ENCODE results near the gene LRRC61.

LRRC61 gene

GRCh38 chr7:150332852-150333635, 9.9 kb downstream of the LRRC61 start:
- DNase-seq (ENCODE audit: low spot score), result no peak

DNA sequence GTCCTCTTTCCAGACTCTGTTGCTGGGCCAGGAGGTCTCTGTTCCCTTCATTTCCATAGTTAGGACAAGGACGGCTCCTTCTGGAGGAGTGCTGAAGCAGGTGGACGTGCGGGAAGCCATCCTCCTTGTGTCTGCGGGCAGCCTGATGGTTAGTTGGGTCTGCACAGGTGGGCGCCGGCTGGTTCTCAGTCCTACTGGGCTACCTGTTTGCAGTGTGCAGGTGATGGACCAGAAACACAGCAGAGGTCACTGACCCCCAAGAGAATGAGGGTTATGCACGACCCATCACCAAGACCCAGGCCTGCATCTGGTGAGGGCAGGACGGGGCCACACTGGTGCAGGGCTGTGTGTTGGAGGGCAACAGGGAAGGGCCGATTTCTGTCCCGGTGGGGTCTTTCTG, 10.5 kb downstream of the LRRC61 start:
- no peak for DNase-seq (ENCODE audit: low spot score)

GRCh38 chr7:150334108-150334507, 11.0 kb downstream of the LRRC61 start:
- DNase-seq (ENCODE audit: low spot score), result no peak

- no peak for DNase-seq (ENCODE audit: low spot score)
Observed at GRCh38 chr7:150335108-150335773, 12.1 kb downstream of the LRRC61 start.

DNA sequence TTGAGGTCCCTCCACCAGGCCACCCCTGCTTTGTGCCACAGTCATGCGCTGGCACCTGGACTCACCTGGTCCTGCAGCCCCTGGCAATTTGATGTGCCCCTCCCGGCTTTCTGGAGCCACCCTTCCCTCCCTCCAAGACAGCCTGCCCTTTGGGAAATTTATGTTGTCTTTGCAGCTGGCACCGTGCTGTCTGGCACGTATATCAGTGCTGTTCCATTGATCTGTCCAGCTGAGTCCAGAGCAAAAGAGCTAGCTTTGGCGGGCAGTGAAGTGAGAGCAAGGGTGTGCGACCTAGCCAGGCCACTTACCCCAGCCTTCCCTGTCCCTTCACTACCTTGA, 12.6 kb downstream of the LRRC61 start:
- DNase-seq (ENCODE audit: low spot score), result no peak

- DNase-seq (ENCODE audit: low spot score), result no peak
Observed at GRCh38 chr7:150336746-150337145, 13.6 kb downstream of the LRRC61 start.

GRCh38 chr7:150337179-150337578, 14.0 kb downstream of the LRRC61 start:
- DNase-seq (ENCODE audit: low spot score), result no peak

DNA sequence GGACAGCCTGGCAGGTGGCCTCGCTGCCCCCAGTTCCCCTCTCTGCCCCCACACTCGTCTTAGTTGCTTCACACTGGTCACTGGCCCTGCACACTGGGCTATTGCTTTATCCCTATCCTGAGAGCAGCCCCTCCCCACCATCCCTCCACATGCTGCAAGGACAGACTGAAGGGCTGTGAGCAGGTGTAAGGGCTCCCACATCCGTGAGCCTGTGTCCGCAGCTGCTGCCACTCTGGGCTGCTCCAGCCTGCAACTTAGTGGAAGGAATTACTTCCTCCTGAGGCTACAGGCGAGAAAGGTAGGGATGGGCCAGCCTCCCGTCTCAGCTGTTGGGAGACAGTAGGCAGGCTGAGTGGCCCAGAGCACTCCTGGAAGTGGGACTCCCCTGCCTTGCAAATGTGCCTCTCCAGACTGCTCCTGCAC, 14.5 kb downstream of the LRRC61 start:
- no peak for DNase-seq (ENCODE audit: low spot score)

DNA sequence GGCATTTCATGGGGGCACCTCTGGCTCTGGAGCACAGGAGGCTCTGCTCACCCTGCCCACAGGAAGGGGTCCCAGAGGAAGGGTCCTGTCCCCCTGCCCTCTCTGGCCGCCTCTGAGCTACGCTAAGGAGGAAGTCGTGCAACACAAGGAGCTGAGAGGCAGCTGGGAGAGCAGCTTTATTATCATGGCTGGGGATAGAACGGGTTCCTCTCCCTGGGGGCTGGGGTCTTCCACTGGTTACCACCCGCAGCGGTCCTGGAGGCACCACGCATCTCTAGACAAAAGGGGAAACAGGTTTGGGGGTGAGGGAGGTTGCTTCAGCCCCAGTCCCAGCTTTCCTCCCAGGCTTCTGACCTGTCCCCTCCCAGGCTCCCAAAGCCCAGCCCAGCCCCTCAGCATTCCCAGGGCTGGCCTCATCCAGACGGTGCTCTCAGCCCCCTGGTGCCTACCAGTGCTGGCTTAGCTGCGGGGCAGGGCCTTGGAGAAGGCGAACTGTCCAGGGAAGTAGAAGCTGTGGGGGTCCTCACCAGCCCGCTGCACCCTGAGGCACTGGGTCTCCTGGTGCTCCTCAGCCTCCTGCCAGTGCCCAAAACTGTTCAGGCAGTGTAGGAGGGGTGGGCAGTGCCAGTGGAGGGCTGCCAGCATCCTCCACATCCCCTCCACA, 15.1 kb downstream of the LRRC61 start:
- DNase-seq (ENCODE audit: low spot score), result no peak

DNA sequence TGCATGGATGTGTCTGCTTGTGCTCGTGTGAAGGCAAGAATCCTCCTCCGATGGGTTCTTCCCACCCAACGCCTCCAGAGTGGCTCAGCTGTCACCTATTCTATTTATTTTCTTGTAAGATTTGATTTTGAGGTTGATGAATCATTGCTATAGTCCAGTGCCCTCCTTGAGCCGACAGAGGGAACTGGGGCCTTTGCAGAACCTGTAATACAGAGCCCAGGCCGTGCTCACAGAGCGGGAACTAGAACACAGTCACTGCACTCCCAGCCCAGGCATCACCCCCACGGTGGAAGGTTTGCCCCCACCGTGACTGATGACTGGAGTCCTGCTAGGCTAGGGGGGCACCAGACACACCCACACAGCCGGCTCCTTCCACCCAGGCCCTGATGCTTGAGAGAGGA, 16.3 kb downstream of the LRRC61 start:
- DNase-seq (ENCODE audit: low spot score), result no peak

DNA sequence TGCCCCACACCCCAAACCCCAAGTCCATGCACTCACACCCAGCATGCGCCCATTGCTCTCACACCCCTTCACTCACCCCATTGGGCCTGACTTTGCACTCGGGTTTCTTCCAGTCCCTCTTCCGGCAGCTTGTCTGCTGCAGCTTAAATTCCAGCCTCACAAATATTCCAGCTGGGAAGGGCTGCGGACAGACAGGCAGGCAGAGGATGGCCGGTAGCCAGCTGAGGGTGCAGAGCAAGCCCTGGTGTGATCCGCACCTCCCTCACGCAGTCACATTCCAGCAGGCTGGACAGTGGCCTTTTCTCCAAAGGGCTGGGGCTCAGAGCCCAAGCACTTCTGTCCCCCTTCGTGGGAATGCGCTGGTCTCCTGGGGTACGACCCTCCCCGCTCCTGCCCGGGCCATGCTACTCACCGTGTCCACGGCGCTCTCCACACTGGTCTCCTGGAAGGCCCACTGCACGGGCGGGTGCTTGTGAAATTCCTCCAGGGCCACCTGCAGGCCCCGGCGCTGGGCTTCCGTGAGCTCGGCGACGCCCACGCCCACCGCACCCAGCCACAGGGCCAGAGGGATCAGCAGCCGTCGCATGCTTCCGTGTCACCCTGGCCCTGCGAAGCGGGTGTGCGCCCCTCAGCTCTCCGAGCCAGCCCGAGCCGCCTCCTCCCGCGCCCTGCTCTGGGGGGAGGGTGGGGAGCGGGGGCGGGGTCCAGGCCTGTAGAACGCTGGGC, 17.0 kb downstream of the LRRC61 start:
- DNase-seq (ENCODE audit: low spot score), result no peak

DNA sequence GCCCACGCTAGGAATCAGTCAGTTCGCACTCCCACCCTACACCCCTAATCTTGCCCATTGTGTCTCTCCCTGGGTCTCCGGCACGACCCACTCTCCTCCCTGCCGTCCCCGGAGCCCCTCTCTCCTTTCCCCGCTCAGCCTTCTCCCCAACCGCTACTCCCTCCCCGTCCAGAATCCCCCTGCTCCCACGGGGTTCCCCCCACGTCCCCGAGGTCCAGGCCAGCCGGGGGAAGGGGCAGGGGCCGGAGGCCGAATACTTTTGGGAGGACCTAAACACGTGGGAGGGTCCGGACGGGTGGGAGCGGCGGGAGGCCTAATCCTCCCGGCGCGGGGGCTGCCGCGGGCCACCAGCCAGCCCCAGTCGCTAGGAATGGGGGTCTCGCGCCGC, 17.7 kb downstream of the LRRC61 start:
- DNase-seq (ENCODE audit: low spot score), result no peak

DNA sequence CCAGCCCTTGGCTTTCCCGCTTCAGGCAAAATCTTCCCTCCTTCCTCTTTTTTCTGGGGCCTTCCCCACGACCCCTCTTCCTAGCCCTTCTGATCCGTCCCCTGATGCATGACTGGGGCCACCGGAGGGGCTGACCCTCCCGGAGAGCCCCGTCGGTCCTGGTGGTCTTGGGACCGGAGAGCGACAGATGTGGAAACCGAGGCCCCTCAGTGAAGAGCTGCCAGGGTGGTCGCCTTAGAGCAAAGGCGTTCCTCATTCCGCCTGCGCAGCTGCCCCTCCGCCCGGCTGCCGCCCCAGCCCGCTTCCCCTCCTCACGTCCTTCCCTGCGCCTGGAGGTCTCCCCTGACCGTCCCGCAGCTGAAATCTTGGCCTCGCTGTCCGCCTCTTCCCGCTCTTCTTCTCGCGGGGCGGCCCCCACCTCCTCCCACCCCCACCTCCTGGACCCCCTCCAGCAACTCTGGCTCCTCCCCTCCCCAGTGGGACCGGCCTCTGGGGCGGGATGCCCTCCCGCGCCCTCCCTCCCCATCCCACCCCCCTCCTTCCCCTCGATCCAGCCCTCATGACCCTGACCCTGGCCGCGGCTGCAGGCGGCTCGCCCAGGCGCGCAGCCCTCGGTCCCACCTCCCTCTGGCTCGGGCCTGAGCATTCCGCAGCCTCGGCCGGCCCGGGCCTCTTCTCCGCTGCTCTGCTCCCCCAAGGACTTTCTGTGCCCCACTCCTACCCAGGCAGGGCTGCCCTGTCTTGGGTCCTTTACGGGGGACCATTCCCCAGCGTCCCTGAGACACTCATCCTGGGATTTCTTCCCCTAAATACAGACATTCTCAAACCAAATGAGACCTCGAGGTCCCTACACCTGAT, 18.3 kb downstream of the LRRC61 start, which contains the start of gene RARRES2:
Gene RARRES2, minus strand, starts transcription at position 367 of the 858 bp plus-strand sequence. CDS start 1,020 bp downstream, outside the sequence.
- DNase-seq (ENCODE audit: low spot score), result no peak

DNA sequence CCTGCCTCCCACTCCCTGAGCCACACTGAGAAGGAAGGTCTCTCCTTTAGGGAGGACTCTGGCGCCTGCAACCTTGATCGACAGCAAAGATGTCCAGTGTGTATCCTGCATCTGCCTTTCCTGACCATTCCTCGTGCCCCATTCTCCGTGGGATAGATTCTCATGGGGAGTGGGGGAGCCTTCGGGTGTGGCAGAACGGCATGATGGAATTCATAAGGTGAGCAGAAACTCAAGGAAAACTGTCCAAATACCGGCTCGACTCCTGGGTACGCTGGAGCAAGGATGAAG, 18.9 kb downstream of the LRRC61 start:
- no peak for DNase-seq (ENCODE audit: low spot score)

DNA sequence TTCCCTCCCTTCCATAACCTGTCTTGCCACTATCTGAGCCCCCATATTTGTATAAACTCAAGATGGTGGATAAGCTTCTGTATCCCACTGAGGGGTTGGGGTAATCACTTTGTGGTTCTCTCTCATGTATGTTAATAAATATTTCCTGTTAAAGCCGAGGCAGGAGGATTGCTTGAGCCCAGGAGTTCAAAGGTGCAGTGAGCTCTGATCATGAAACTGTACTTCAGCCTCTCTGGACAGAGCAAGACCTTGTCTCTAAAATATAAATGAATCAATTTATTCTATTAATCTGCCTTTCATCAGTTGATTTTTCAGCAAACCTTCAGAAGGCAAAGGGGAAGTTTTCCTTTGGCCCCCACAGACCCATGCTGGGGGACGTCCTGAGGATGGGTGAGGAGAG, 20.1 kb downstream of the LRRC61 start:
- no peak for DNase-seq (ENCODE audit: low spot score)

- no peak for DNase-seq (ENCODE audit: low spot score)
Observed at GRCh38 chr7:150344299-150344698, 21.1 kb downstream of the LRRC61 start.

- no peak for DNase-seq (ENCODE audit: low spot score)
Observed at GRCh38 chr7:150345012-150345411, 21.9 kb downstream of the LRRC61 start.

- DNase-seq (ENCODE audit: low spot score), result no peak
Observed at GRCh38 chr7:150346922-150347321, 23.8 kb downstream of the LRRC61 start.

DNA sequence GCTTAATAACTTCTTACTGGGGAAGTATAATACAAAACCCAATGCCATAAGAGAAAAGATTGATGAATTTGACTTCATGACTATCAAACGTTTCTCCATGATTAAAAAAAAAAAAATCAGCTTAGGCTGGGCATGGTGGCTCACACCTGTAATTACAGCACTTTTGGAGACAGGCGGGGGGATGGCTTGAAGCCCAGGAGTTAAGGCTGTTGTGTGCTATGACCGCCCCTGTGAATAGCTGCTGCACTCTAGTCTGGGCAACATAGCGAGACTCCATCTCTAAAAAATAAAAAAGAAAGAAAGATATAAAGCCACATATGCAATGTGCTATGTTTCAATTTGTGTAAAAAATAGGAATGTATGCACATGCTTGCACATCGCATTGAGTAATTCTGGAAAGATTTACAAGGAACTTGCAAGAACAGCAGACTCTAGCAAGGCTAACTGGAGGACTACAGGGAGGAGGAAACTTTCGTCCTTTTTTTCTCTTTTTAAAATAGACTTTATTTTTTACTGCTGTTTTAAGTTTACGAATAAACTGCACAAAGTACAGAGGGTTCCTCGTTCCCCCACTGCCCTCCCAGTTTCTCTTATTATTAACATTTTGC, 28.5 kb downstream of the LRRC61 start:
- DNase-seq (ENCODE audit: low spot score), result no peak

DNA sequence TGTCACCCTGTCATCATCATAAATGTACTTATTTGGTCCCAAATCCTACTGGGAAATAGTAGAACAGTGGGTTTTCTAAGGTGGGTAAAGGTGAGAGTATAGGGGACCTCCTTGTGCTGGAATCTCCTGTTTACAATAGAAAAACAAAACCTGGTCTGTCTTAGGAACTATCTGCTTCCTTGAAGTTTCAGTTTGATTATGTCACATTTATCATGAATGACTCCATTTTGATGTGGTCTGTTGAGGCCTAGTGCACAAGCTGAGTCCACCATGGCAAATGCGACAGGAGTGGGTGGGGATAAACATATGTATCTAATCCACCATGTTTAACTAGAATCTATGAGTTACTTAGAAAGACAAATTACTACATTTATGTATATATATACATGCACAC, 32.5 kb downstream of the LRRC61 start:
- DNase-seq (ENCODE audit: low spot score), result no peak

DNA sequence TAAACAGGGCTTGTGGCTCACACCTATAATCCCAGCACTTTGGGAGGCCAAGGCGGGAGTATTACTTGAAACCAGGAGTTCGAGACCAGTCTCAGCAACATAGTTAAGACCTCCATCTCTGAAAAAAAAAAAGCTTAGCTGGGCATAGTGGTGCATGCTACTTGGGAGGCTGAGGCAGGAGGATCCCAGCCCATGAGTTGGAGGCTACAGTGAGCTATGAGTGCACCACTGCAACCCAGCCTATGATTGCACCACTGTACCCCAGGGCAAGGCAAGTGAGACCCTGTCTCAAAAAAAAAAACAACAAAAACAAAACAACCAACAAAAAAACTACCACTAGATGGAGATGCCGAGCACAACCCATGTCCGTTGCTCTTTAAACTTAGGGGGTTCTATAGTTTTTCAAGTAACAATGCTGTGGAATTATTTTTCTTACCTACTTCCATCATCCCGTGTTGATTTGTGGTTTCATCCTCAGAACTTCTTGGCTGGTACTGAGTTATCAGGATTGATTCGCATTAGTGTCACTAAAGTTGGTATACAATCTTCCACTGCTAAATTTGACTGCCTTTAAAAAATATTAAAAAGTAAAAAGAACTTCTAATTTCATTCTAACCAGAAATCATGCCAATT, 33.2 kb downstream of the LRRC61 start:
- peak; percentile 37 for DNase-seq (ENCODE audit: low spot score)
